ENCODE measurements around the gene KRI1. TPM values are rescaled to one million over a fixed set of nuclear protein-coding genes. Genes with fewer than 3 reads are reported as not detected.

Gene KRI1
- total RNA-seq = 10 to 100 TPM in 8 of 9 donors, 1 to 10 TPM in 1; 7.1 to 32.4 (median 18.7) TPM
- polyA plus RNA-seq = 10 to 100 TPM; 29.7 to 69.0 (median 29.8) TPM
- long read RNA-seq, donor 1, partial matches to known transcripts = 0 of 1 reads
- long read RNA-seq, donor 1, other reads (novel, unspliced or antisense) = 0 of 1 reads
- long read RNA-seq, donor 2, partial matches to known transcripts = 0 of 1 reads
- long read RNA-seq, donor 2, other reads (novel, unspliced or antisense) = 0 of 1 reads
- long read RNA-seq, donor 3, partial matches to known transcripts = 12 of 12 reads
- long read RNA-seq, donor 3, other reads (novel, unspliced or antisense) = 0 of 12 reads
- long read RNA-seq, donor 4, partial matches to known transcripts = 2 of 7 reads
- long read RNA-seq, donor 4, other reads (novel, unspliced or antisense) = 2 of 7 reads
- long read RNA-seq, donor 5, transcript KRI1-203 (18 exons, 2,545 nt) = minor isoform, 5 of 38 reads
- long read RNA-seq, donor 5, transcript KRI1-201 (19 exons, 3,023 nt) = major isoform, 27 of 38 reads
- long read RNA-seq, donor 5, partial matches to known transcripts = 4 of 38 reads
- long read RNA-seq, donor 5, other reads (novel, unspliced or antisense) = 2 of 38 reads
- long read RNA-seq, donor 6, partial matches to known transcripts = 2 of 4 reads
- long read RNA-seq, donor 6, other reads (novel, unspliced or antisense) = 1 of 4 reads
- long read RNA-seq, donor 7, partial matches to known transcripts = 0 of 1 reads
- long read RNA-seq, donor 7, other reads (novel, unspliced or antisense) = 0 of 1 reads
- long read RNA-seq, donor 8, partial matches to known transcripts = 0 of 3 reads
- long read RNA-seq, donor 8, other reads (novel, unspliced or antisense) = 0 of 3 reads
- long read RNA-seq, donor 9 = 0 reads
- long read RNA-seq, donor 10, partial matches to known transcripts = 0 of 1 reads
- long read RNA-seq, donor 10, other reads (novel, unspliced or antisense) = 0 of 1 reads

DNA sequence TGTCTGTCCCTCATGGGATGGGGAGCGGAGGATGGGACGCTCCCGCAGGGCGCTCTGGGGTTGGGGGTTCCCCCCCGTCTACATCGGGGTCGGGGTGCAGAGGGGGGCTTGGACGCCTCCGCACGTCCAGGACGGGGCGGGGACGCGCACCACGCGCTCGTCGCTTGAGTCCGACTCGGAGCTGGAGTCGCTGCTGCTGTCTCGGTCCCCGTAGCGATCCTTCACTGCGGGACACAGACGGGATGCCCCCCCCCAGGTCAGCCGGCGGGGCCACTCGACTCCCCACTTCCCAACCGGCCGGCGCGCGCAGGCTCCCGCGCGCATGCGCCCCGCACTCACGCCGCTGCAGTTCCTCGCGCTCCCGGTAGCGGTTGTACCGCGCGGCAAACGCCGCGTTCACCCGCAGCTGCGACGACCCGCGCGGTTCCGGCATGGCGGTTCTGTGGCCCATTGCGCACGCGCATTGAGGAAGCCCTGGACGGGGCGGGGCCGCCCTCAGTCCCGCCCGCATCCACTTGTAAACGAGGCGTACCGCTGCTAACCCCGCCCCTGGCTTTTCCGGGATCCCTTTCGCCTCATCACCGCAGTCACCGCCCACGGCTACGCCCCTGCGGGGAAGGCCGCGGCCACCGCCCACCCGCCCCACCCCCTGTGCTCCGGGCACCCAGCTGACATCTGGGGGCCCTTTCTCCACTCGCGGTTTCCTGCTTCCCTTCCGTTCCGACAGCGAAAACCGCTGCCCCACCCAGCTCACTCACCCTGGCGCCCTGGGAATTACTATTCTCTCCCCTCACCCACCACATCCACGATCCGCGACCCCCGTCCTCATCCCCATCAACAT lies at the start of gene KRI1:
TSS of gene KRI1 (minus strand) at position 444 of the 841 bp plus-strand sequence. CDS start at position 433, 11 bp downstream.
- Histone ChIP-seq H3K27me3 (no peaks in the 10 kb centered on the region), H3K4me1 (replicated peaks in 1 of 2) (peaks cover 10 to 37% of the 10 kb centered on the region in 2 donors), H3K4me3 (peak within 1 kb of the TSS; percentile 16 to 90 (median 60)), H3K9me3 (replicated peaks in 1 of 3) (no peaks in the 10 kb centered on the region), H3K36me3 (replicated peaks in 1 of 2) (peaks cover 0 to 5% of the 10 kb centered on the region in 2 donors), H3K27ac (peak within 1 kb of the TSS; percentile 52 to 99 (median 82))
- peak; percentile 98 to 99 (median 99) for DNase-seq
- WGBS, 4 donors = 0 to 2% (median 1%) methylated on average over 19 to 94 of the region's 94 CpGs
- intact Hi-C loops (cut with DNase I) = loop anchor here in 1 of 2 donors (5.0 kb wide), 1 partner anchor 63 kb away; the partner anchor contains the start of gene KEAP1
- TF ChIP-seq, protein P1, sequence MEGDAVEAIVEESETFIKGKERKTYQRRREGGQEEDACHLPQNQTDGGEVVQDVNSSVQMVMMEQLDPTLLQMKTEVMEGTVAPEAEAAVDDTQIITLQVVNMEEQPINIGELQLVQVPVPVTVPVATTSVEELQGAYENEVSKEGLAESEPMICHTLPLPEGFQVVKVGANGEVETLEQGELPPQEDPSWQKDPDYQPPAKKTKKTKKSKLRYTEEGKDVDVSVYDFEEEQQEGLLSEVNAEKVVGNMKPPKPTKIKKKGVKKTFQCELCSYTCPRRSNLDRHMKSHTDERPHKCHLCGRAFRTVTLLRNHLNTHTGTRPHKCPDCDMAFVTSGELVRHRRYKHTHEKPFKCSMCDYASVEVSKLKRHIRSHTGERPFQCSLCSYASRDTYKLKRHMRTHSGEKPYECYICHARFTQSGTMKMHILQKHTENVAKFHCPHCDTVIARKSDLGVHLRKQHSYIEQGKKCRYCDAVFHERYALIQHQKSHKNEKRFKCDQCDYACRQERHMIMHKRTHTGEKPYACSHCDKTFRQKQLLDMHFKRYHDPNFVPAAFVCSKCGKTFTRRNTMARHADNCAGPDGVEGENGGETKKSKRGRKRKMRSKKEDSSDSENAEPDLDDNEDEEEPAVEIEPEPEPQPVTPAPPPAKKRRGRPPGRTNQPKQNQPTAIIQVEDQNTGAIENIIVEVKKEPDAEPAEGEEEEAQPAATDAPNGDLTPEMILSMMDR (IDR thresholded peaks at IDR 0.05) = peak in 5 of 6 experiments; percentile 31 to 74 (median 51)
- peak; percentile 46 to 68 for TF ChIP-seq POLR2A (IDR thresholded peaks at IDR 0.05)

DNA sequence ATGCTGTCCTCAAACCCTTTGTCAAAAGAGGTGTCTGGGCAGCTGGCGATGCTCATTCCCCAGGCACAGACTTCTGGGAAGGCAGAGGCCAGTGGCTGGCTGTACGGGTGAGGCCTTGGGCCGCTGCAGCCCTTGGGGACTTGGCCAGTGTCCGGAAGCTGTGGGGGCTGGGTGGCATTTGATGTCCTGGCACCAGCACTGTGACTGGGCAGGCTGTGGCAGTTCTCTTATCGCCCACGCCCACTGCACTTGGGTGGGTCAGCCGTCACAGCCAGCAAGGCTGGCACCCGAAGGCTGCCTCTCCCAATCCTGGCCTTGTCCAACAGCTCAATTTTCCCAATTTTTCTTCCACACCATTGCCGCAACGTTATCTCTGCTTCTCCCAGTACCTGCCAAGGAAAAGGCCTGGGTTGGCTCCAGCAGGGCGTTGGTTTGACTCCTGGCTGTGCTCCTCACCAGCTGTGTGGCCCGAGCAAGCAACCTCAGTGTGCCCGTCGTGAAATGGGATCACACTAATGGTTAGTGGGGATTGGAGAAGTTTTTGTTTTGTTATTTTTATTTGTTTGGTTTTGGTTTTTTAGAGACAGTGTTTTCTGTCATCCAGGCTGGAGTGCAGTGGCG lies 46.8 kb upstream of the KRI1 start:
- intact Hi-C loops (cut with DNase I) = no loop called here
- TF ChIP-seq, protein P1 (IDR thresholded peaks at IDR 0.05) = no peak
- TF ChIP-seq POLR2A (IDR thresholded peaks at IDR 0.05) = no peak
- H3K4me3 ChIP-seq = no peak overlapping the region
- H3K4me1 ChIP-seq (replicated peaks in 1 of 2) = peaks cover 13 to 23% of the 10 kb centered on the region in 2 donors
- H3K9me3 ChIP-seq (replicated peaks in 1 of 3) = no peaks in the 10 kb centered on the region
- H3K27ac ChIP-seq = peak overlapping the region in 3 of 5 donors; percentile 57 to 78 (median 67)
- peak; percentile 87 to 97 (median 96) for DNase-seq
- H3K27me3 ChIP-seq = no peaks in the 10 kb centered on the region
- WGBS, 4 donors = 31 to 41% (median 36%) methylated on average over 12 to 15 of the region's 15 CpGs
- H3K36me3 ChIP-seq (replicated peaks in 1 of 2) = no peaks in the 10 kb centered on the region

DNA sequence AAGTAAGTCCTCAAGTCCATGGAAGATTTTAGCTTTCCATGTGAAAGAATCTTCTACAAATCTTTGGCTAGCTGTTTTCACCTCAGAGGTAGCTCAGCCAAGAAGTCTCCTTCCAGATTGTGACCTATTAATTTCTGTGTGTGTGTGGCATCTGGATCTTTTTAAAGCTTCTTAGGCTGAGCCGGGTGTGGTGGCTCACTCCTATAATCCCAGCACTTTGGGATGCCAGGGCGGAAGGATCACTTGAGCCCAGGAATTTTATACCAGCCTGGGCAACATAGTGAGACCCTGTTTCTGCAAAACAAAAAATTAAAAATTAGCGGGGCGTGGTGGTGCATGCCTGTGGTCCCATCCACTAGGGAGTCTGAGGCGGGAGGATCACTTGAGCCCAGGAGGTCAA lies 46.1 kb upstream of the KRI1 start:
- Histone ChIP-seq H3K27me3 (no peaks in the 10 kb centered on the region), H3K36me3 (replicated peaks in 1 of 2) (no peaks in the 10 kb centered on the region), H3K9me3 (replicated peaks in 1 of 3) (no peaks in the 10 kb centered on the region), H3K4me1 (replicated peaks in 1 of 2) (peaks cover 13 to 23% of the 10 kb centered on the region in 2 donors), H3K4me3 (no peak overlapping the region), H3K27ac (peak overlapping the region in 3 of 5 donors; percentile 1 to 67 (median 57))
- no peak for DNase-seq
- intact Hi-C loops (cut with DNase I) = no loop called here
- no peak for TF ChIP-seq POLR2A (IDR thresholded peaks at IDR 0.05)
- 63 to 75% (median 67%) methylated on average over 5 of the region's 5 CpGs for WGBS, 4 donors

Measured in adrenal gland (tissue), 19 donors.